LHCN-M2 (cell line): Measurements from ENCODE around the gene ZMIZ1. TPM values are rescaled to one million over a fixed set of nuclear protein-coding genes. Genes with fewer than 3 reads are reported as not detected.

Experiments used
- DNase-seq: peaks from one replicate; pipeline ENCODE4 v3.0.0-alpha.2; 2012; ENCODE audit warnings: low read depth
- total RNA-seq: library from RNA; depleted of rRNA; stranded (reverse); fragments of >200 nt; gene quantifications from 2 replicates; pipeline ENCODE4 v1.2.3, GENCODE V29; 2014

The ZMIZ1 gene
- total RNA-seq, 1 experiment from 2014 or later = 12.5 TPM

- peak; percentile 5 for DNase-seq
These were observed 16.3 kb upstream of the ZMIZ1 start for GRCh38 chr10:79052291-79053080.

GRCh38 chr10:79053081-79053434 is 15.7 kb upstream of the ZMIZ1 start:
- no peak for DNase-seq

DNA sequence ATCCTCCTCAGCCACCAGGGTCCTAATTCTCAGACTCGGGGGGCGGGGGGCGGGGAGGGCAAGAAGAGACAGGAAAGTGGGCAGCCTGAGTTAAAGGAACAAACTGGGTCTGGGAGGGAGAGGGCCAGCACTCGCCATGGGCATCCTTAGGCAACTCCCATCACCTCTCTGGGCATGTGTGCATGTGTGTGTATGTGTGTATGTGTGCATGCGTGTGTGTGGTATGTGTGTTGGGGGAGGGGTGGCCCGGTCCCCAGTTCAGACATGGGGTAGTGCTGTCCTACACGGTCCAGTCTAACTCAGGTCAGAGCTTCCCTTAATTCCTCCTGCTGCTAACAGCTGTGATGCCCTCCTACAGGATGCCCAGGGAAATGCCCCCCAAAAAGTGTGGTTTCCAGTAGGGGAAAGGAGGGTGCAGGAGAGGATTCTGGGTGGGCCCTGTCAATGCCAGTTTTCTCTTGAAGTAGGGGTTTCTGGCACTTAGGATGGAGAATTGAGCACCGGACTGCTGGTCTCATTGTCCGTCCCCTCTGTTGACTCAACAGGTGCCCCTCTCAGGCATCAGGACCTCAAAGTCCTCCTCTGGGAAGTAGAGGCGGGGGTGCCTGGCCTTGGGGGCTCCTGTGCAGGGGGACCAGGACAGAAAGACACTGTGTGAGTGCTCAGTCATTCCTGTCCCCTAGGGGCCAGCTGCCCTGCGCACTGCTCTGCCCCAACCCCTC is 15.1 kb upstream of the ZMIZ1 start:
- DNase-seq = no peak

DNA sequence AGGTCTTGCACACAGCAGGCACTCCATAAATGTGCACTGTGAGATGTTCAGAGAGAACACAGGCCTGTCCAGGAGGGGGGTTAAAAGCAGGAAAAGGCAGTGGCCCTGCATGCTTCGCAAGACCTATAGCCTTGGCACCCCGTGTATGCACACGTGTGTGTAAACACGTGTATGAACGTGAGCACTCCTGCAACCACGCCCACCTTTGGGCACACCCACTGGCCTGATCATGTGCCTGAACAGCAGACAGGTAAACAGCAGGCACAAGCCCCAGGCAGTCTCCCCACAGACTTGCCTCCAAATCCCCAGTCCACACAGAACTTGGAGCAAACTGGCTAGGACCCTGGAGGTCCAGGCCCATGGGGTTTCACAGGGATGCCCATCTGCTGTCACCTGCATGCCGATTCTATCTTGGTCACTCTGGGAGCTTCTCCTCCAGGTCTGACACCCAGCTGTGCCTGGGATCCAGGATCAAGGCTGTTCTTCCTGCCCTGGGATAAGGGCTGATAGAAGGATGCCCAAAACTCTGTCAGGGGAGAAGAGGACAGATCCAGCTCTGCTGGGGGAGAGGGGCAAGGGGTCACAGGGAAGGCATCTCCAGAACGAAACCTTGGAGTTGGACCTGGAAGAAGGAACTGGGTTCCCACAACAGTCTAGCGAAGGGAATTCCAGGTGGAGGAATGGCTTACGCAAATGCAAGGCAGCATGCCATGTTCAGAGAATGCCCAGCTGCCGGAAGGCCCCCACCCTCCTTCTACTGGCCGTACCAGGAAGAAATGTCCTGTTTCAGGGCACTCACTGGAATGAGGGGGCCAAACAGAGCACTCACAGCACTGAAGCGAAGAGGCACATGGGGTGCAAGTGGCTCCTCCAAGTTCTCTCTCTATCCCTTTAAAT is 14.3 kb upstream of the ZMIZ1 start:
- DNase-seq = no peak

GRCh38 chr10:79055100-79055782 is 13.5 kb upstream of the ZMIZ1 start:
- no peak for DNase-seq

DNA sequence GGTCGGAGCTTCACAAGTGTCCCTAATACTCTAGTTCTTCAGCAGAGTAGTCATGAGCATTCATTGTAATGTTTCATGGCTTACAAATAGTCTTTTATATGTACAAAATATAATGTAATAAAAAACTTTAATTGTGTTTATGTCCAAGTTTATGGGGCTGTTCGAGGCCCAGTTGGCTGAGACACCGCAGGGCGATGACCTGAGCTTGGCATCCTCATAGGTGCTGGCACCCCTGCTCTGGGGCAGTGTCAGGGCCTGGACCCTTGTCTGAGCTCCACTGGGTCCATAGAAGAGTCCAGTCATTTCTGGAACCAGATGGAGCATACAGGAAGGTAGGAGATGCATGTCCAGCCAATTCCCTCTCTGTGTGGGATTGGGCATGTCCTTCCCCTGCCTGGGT is 12.9 kb upstream of the ZMIZ1 start:
- no peak for DNase-seq

DNA sequence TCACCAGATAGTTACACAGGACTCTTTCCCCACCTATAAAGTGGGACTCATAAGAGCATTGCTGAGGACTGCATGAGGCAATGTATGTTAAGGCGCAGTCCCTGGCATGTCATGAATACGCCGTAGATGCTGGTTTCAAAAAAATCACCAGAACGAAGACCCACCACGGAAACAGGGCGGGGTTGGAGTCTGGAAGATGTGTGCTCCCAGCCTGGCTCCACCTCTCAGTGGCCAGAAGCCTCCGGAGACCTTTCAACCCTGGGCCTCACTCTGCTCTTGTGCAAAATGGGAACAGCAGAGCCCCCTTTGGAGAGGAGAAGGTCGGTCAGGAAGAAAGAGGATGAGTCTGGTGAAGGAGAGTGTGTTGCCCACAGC is 12.4 kb upstream of the ZMIZ1 start:
- DNase-seq = no peak

- no peak for DNase-seq
These were observed 11.9 kb upstream of the ZMIZ1 start for GRCh38 chr10:79056736-79057391.

- no peak for DNase-seq
These were observed 11.1 kb upstream of the ZMIZ1 start for GRCh38 chr10:79057481-79058275.

GRCh38 chr10:79058899-79059841 is 9.6 kb upstream of the ZMIZ1 start:
- no peak for DNase-seq

- no peak for DNase-seq
These were observed 8.8 kb upstream of the ZMIZ1 start for GRCh38 chr10:79059859-79060379.

DNA sequence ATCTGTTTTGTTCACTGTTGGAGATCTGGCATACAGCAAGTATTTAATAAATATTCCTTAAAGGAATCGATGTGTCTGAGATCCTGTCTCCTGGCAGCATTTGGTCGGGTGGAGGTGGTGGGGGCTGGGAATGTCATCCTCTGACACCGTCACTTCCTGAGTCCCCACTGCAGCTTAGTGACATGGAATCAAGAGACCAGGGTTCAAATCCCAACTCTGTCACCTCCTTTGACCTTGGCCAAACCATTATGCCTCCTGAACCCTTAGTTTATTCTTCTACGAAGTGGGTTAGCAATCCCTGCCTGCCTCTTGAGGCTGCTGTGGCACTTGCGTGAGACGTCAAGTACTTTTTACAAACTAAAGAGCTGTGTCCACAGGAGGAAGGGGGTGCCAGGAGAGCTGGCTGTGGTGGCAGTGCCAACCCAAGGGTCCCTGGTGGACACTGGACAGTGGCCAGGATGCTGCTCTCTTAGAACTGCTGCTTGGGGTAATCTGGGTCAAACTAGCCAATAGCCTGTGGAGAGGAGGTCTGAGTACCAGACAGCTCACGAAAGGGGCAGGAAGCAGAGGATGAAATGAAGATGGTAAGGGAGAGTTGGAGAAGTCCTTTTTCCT is 8.0 kb upstream of the ZMIZ1 start:
- no peak for DNase-seq

- DNase-seq = no peak
These were observed 7.1 kb upstream of the ZMIZ1 start for GRCh38 chr10:79061441-79062315.

GRCh38 chr10:79063071-79063491 is 5.7 kb upstream of the ZMIZ1 start:
- no peak for DNase-seq

- DNase-seq = no peak
These were observed 4.9 kb upstream of the ZMIZ1 start for GRCh38 chr10:79063661-79064492.

DNA sequence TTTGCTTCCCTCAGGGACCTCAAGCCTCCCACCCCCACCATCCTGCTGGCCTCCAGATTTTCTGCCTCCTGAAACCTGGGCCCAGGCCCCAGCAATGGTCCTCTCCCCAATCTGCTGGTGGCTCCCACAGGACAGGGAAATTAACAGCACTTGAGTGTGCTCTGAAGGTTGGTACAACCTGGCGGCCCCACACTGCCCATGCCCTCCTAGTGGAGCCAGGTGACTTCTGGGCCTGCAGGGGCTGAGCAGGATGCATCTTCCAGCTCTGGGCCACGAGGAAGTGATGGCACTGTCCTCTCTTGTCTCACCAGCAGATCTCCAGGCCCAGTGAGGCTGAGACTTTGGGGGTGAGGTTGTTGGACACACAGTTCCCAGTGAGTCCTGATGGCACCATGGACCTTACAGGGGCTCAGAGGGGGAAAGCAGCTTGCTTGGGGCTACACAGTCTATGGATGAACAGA is 3.6 kb upstream of the ZMIZ1 start:
- no peak for DNase-seq
